ENCODE measurements around the gene RBMS3. TPM values are rescaled to one million over a fixed set of nuclear protein-coding genes. Genes with fewer than 3 reads are reported as not detected.

RBMS3 gene
- total and polyA plus RNA-seq, 2 of the 13 experiments (the other 11 are each of a cell fraction or from before 2014, with no cell fraction given), result not detected

GRCh38 chr3:29971895-29972294, 691.0 kb downstream of the RBMS3 start:
- TF ChIP-seq ZNF768 (CRISPR knock-in tag; IDR thresholded peaks at IDR 0.05) (no peak), HNRNPH1 (optimal IDR thresholded peaks at IDR 0.05; ENCODE audit: low read depth, low read length) (no peak), ZNF800 (CRISPR knock-in tag; IDR thresholded peaks at IDR 0.05) (no peak), NFATC3 (CRISPR knock-in tag; IDR thresholded peaks at IDR 0.05) (no peak), ATM (IDR thresholded peaks at IDR 0.05; ENCODE audit: borderline replicate concordance) (no peak), ZNF709 (CRISPR knock-in tag; IDR thresholded peaks at IDR 0.05) (no peak), ZNF253 (CRISPR knock-in tag; IDR thresholded peaks at IDR 0.05; ENCODE audit: borderline replicate concordance) (no peak)
- no peaks in the 10 kb centered on the region for H3K79me2 ChIP-seq (ENCODE audit: insufficient read depth, low read length)
- CTCF ChIA-PET (ENCODE audit: low intra/inter-chr PET ratio, low total read pairs), result no interaction called here
- no peak for DNase-seq (ENCODE audit: low spot score)
- H3K27me3 ChIP-seq (ENCODE audit: control insufficient read depth in 1 of 2, insufficient read depth in 2 of 2, low read length in 2 of 2), result peaks cover 1 to 8% of the 10 kb centered on the region in 2 experiments; a peak in 3 of 5 replicates
- POLR2A ChIA-PET, result no interaction called here
- H3K4me1 ChIP-seq (ENCODE audit: insufficient read depth, low read length), result no peaks in the 10 kb centered on the region
- intact Hi-C loops (cut with micrococcal nuclease; ENCODE audit: unreplicated experiment) (no loop called here), in situ Hi-C loops (cut with HindIII; ENCODE audit: extremely low pct_ligation_motif_present, low pct_unique_long_range_greater_than_20kb) (no loop called here)
- no peaks in the 10 kb centered on the region for H3K36me3 ChIP-seq (replicated peaks in 1 of 2; ENCODE audit: control insufficient read depth in 1 of 2, insufficient read depth in 2 of 2, low read length in 2 of 2)
- H3K9ac ChIP-seq (ENCODE audit: insufficient read depth, low read depth, low read length), result no peak overlapping the region
- no peak overlapping the region for H3K27ac ChIP-seq (ENCODE audit: extremely low read length, insufficient read depth, low read length)
- no peaks in the 10 kb centered on the region for H4K20me1 ChIP-seq (ENCODE audit: insufficient read depth, low read length)
- no peak overlapping the region for H3K4me3 ChIP-seq (replicated peaks in 1 of 3; ENCODE audit: insufficient read depth in 1 of 3, low read depth in 2 of 3, low read length in 3 of 3)
- no peak for ATAC-seq
- H3K9me3 ChIP-seq (ENCODE audit: low read length), result no peaks in the 10 kb centered on the region
- no peak overlapping the region for H2AFZ ChIP-seq (ENCODE audit: low read length)
- 2% methylated on average over 2 of the region's 2 CpGs for WGBS (ENCODE audit: low lambda C conversion rate)
- no peak for FAIRE-seq
- no TSS peak for BruUV-seq (replicated peaks)
- H3K4me2 ChIP-seq (ENCODE audit: low read depth, low read length), result no peak overlapping the region
